GM23338 (cell line): ENCODE data around the gene WDR76. TPM values are rescaled to one million over a fixed set of nuclear protein-coding genes. Genes with fewer than 3 reads are reported as not detected.

ENCODE experiments used
- ATAC-seq: fragments of 200-7000 bp; cut with Tn5 transposase; 3 replicates; pipeline ENCODE4 v1.9.1; 2020
- DNase-seq: peaks from one replicate; pipeline ENCODE4 v3.0.0-alpha.2; 2015; ENCODE audit warnings: low spot score
- H2AFZ ChIP-seq: fragments of 200-600 bp; sonication (generic); 2 replicates; pipeline ENCODE4 v1.8.0; 2016; ENCODE audit warnings: antibody characterized with exemption, mild to moderate bottlenecking, moderate library complexity
- H3F3A ChIP-seq: fragments of 200-600 bp; sonication (generic); replicated peaks from 2 replicates; pipeline ENCODE4 v1.8.0; 2017; ENCODE audit warnings: antibody characterized with exemption, mixed run types, low read depth
- H3K27ac ChIP-seq: fragments of 200-600 bp; sonication (generic); 2 replicates; pipeline ENCODE4 v1.6.1; 2016; ENCODE audit warnings: low read depth
- H3K27me3 ChIP-seq: fragments of 200-600 bp; sonication (generic); 2 replicates; pipeline ENCODE4 v1.8.0; 2016; ENCODE audit warnings: mild to moderate bottlenecking, mixed run types, moderate library complexity; ENCODE audit not compliant: insufficient read depth
- H3K36me3 ChIP-seq: fragments of 200-600 bp; sonication (generic); 2 replicates; pipeline ENCODE4 v1.8.0; 2016; ENCODE audit warnings: mild to moderate bottlenecking; ENCODE audit not compliant: insufficient read depth
- H3K4me1 ChIP-seq: fragments of 200-600 bp; sonication (generic); 2 replicates; pipeline ENCODE4 v1.8.0; 2016; ENCODE audit warnings: mild to moderate bottlenecking, moderate library complexity; ENCODE audit not compliant: insufficient read depth
- H3K4me2 ChIP-seq: fragments of 200-600 bp; sonication (generic); 2 replicates; pipeline ENCODE4 v1.7.1; 2017; ENCODE audit warnings: mixed run types
- H3K4me3 ChIP-seq: fragments of 200-600 bp; sonication (generic); 2 replicates; pipeline ENCODE4 v1.6.1; 2016; ENCODE audit warnings: mixed run types
- H3K79me2 ChIP-seq: fragments of 200-600 bp; sonication (generic); replicated peaks from 2 replicates; pipeline ENCODE4 v1.8.0; 2017; ENCODE audit warnings: mild to moderate bottlenecking; ENCODE audit not compliant: insufficient read depth
- H3K9me2 ChIP-seq: fragments of 200-600 bp; sonication (generic); 2 replicates; pipeline ENCODE4 v1.8.0; 2017; ENCODE audit not compliant: insufficient read depth
- H4K20me1 ChIP-seq: fragments of 200-600 bp; sonication (generic); replicated peaks from 2 replicates; pipeline ENCODE4 v1.8.0; 2017; ENCODE audit warnings: mild to moderate bottlenecking; ENCODE audit not compliant: insufficient read depth
- H3K27ac Mint-ChIP-seq: 2 replicates; pipeline ENCODE4 v1.8.0; 2020; ENCODE audit warnings: inconsistent platforms, mild to moderate bottlenecking, moderate library complexity, mixed read lengths
- H3K27me3 Mint-ChIP-seq: 3 replicates; pipeline ENCODE4 v1.8.0; 2022; ENCODE audit warnings: low read depth, mild to moderate bottlenecking, moderate library complexity, mixed read lengths, inconsistent platforms; ENCODE audit not compliant: insufficient read depth, poor library complexity
- H3K36me3 Mint-ChIP-seq: 3 replicates; pipeline ENCODE4 v1.8.0; 2021; ENCODE audit warnings: low read depth, mild to moderate bottlenecking, inconsistent platforms, moderate library complexity, mixed read lengths
- H3K4me1 Mint-ChIP-seq: 3 replicates; pipeline ENCODE4 v1.8.0; 2020; ENCODE audit warnings: mild to moderate bottlenecking, inconsistent platforms, mixed read lengths
- H3K4me3 Mint-ChIP-seq: 3 replicates; pipeline ENCODE4 v1.8.0; 2021; ENCODE audit warnings: moderate library complexity, mild to moderate bottlenecking, inconsistent platforms, mixed read lengths
- H3K9me3 Mint-ChIP-seq: 3 replicates; pipeline ENCODE4 v1.8.0; 2020; ENCODE audit warnings: moderate library complexity, mild to moderate bottlenecking, inconsistent platforms, mixed read lengths
- EZH2 ChIP-seq: fragments of 200-600 bp; sonication (generic); IDR thresholded peaks from one replicate; pipeline ENCODE4 v1.8.0; 2017; ENCODE audit warnings: antibody characterized with exemption, mild to moderate bottlenecking, low read depth; ENCODE audit not compliant: unreplicated experiment
- EZH2phosphoT487 ChIP-seq: fragments of 200-600 bp; sonication (generic); IDR thresholded peaks from one replicate; pipeline ENCODE4 v1.8.1; 2018; ENCODE audit warnings: antibody characterized with exemption; ENCODE audit not compliant: unreplicated experiment
- JUNB ChIP-seq: IDR thresholded peaks from one replicate; pipeline ENCODE4 v1.6.1; 2016; ENCODE audit warnings: antibody characterized with exemption; ENCODE audit not compliant: unreplicated experiment
- POLR2AphosphoS5 ChIP-seq: IDR thresholded peaks from 2 replicates; pipeline ENCODE4 v1.6.1; 2016; ENCODE audit warnings: antibody characterized with exemption, low read depth
- STAT1 ChIP-seq: IDR thresholded peaks from one replicate; pipeline ENCODE4 v1.6.1; 2016; ENCODE audit warnings: antibody characterized with exemption; ENCODE audit not compliant: unreplicated experiment
- ZNF114 ChIP-seq: fragments of 250-450 bp; sonication (Bioruptor Pico); IDR thresholded peaks from 2 replicates; pipeline ENCODE4 v1.5.0; 2020; ENCODE audit warnings: mild to moderate bottlenecking, moderate library complexity
- ZNF331 ChIP-seq: fragments of 250-450 bp; sonication (Bioruptor Pico); IDR thresholded peaks from 2 replicates; pipeline ENCODE4 v1.5.0; 2020; ENCODE audit warnings: low read depth, mild to moderate bottlenecking, moderate library complexity
- polyA plus RNA-seq: library from polyadenylated mRNA; unstranded; fragments of >200 nt; fragmentation: Nextera tagmentation; extraction: Ambion mirVana; gene quantifications from 2 replicates; pipeline ENCODE4 v1.2.1, GENCODE V29; 2016
- total RNA-seq: library from RNA; depleted of rRNA; stranded (reverse); fragments of >200 nt; shearing (Covaris generic); gene quantifications from 2 replicates; pipeline ENCODE4 v1.2.3, GENCODE V29; 2014
- TF ChIP-seq, protein P1 (sequence below), 2 experiments: fragments of 200-600 bp in 1 of 2; sonication (generic) in 1 of 2; conservative IDR thresholded peaks; 2 replicates each; pipeline versions ENCODE4 v1.5.1 to v1.6.1; 2016 to 2017; ENCODE audit warnings: antibody characterized with exemption in 2 of 2, low read depth in 2 of 2, mild to moderate bottlenecking in 2 of 2, moderate library complexity in 1 of 2

WDR76 gene
- total and polyA plus RNA-seq, 2 experiments from 2014 or later: 9.7 to 17.8 TPM

DNA sequence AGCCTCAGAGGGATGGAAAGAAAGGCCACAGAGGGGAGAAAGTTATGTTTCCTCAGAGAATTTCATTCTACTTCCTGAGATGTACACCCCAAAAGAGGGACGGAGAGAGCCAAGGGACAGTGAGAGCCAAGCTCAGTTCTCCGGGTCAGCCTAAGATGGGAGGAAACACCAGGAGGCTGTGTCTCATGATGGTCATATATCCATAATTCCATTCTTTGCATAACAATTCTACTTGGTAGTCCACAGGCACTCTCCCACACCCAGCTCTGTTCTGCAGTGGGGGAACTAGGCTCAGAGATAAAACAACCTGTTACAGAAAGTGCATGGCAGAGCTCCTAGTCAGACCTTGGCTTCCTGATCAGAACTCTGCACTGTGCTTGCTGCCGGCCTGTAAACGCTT lies 54.4 kb downstream of the WDR76 start:
- H3K27me3 Mint-ChIP-seq: peaks cover 4% of the 10 kb centered on the region
- H3K4me1 Mint-ChIP-seq: peaks cover 17% of the 10 kb centered on the region
- no peak overlapping the region for H3K4me3 ChIP-seq
- H2AFZ ChIP-seq: no peak overlapping the region
- H3K27ac ChIP-seq: 0 out of 2 replicates have a peak overlapping the region, but pooled peaks have one; percentile 42
- no peaks in the 10 kb centered on the region; the same call in 1 of the 2 replicates for H3K36me3 ChIP-seq
- DNase-seq: no peak
- H4K20me1 ChIP-seq: no peaks in the 10 kb centered on the region
- no peaks in the 10 kb centered on the region for H3K79me2 ChIP-seq
- H3K9me2 ChIP-seq: no peaks in the 10 kb centered on the region
- no peaks in the 10 kb centered on the region for H3K27me3 ChIP-seq
- no peak overlapping the region for H3K4me3 Mint-ChIP-seq
- peaks cover 11% of the 10 kb centered on the region for H3K4me1 ChIP-seq
- peaks cover 22% of the 10 kb centered on the region for H3K36me3 Mint-ChIP-seq
- H3K9me3 Mint-ChIP-seq: no peaks in the 10 kb centered on the region
- 0 out of 2 replicates have a peak, but pooled peaks cover 3% of the 10 kb centered on the region for H3F3A ChIP-seq
- no peak overlapping the region for H3K4me2 ChIP-seq
- ATAC-seq: no peak; the same call in 2 of the 3 replicates
- H3K27ac Mint-ChIP-seq: peak overlapping the region; percentile 39
- TF ChIP-seq EZH2phosphoT487: no peak

DNA sequence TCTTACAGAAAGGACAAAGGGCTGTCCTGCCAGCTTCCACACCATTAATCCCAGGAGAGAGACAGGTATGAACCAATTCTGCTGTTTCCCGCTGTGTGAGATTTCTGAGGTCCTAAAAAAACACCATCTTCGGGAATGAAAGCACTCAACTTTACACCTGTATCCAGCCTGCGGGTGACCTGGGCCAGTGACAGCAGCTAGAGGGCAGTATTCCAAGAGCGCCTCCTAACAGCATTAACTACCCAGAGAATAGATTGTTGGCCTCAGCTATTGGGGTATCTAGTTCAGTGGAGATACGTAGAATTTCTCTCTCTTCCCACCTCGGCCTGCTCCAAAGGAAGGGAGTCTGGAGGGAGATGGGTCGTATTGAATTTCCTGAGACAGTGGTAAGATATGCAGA lies 55.1 kb downstream of the WDR76 start:
- no peaks in the 10 kb centered on the region for H3K27me3 ChIP-seq
- no peak overlapping the region for H2AFZ ChIP-seq
- H3K4me1 ChIP-seq: peaks cover 11% of the 10 kb centered on the region
- H3K27ac Mint-ChIP-seq: peak overlapping the region; percentile 39; the same call in 1 of the 2 replicates
- H3K4me1 Mint-ChIP-seq: peaks cover 17% of the 10 kb centered on the region
- H3F3A ChIP-seq: 0 out of 2 replicates have a peak, but pooled peaks cover 3% of the 10 kb centered on the region
- H3K4me2 ChIP-seq: no peak overlapping the region
- H3K36me3 ChIP-seq: no peaks in the 10 kb centered on the region
- no peak overlapping the region for H3K27ac ChIP-seq
- H3K79me2 ChIP-seq: no peaks in the 10 kb centered on the region
- ATAC-seq (peak; percentile 89), DNase-seq (peak; percentile 82)
- H3K4me3 ChIP-seq: no peak overlapping the region
- peaks cover 4% of the 10 kb centered on the region for H3K27me3 Mint-ChIP-seq
- no peaks in the 10 kb centered on the region for H4K20me1 ChIP-seq
- H3K9me3 Mint-ChIP-seq: no peaks in the 10 kb centered on the region
- H3K9me2 ChIP-seq: no peaks in the 10 kb centered on the region
- no peak for TF ChIP-seq STAT1
- TF ChIP-seq POLR2AphosphoS5: no peak
- TF ChIP-seq, protein P1, sequence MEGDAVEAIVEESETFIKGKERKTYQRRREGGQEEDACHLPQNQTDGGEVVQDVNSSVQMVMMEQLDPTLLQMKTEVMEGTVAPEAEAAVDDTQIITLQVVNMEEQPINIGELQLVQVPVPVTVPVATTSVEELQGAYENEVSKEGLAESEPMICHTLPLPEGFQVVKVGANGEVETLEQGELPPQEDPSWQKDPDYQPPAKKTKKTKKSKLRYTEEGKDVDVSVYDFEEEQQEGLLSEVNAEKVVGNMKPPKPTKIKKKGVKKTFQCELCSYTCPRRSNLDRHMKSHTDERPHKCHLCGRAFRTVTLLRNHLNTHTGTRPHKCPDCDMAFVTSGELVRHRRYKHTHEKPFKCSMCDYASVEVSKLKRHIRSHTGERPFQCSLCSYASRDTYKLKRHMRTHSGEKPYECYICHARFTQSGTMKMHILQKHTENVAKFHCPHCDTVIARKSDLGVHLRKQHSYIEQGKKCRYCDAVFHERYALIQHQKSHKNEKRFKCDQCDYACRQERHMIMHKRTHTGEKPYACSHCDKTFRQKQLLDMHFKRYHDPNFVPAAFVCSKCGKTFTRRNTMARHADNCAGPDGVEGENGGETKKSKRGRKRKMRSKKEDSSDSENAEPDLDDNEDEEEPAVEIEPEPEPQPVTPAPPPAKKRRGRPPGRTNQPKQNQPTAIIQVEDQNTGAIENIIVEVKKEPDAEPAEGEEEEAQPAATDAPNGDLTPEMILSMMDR (conservative IDR thresholded peaks at IDR 0.05; ENCODE audit: low read depth in 2 of 2): peak; percentile 85 to 96
- H3K4me3 Mint-ChIP-seq: no peak overlapping the region
- peaks cover 22% of the 10 kb centered on the region for H3K36me3 Mint-ChIP-seq

DNA sequence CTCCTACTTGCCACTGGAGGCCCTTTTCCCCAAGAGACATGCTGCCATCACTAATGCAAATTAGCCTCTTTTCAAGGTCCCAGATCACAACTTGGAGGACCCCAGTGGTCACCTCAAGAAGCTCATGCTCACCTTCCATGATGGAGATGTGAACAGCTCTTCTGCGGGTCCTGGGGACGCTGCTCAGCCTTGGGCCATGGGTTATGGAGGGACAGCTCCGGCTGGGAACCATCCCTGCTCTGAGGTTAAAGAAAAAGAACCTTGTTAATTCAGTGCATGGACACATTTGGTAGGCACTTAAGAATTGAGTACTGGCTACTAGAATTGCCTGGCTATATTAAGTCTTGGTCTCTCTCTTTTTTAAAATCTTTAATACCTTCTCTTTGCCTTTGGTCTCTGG lies 56.8 kb downstream of the WDR76 start:
- H3K79me2 ChIP-seq: no peaks in the 10 kb centered on the region
- H4K20me1 ChIP-seq: no peaks in the 10 kb centered on the region
- H3F3A ChIP-seq: 0 out of 2 replicates have a peak, but pooled peaks cover 3% of the 10 kb centered on the region
- no peaks in the 10 kb centered on the region for H3K27me3 ChIP-seq
- H3K36me3 ChIP-seq: no peaks in the 10 kb centered on the region
- H3K9me3 Mint-ChIP-seq: no peaks in the 10 kb centered on the region
- no peaks in the 10 kb centered on the region for H3K9me2 ChIP-seq
- no peak overlapping the region for H3K27ac ChIP-seq
- no peak overlapping the region for H3K27ac Mint-ChIP-seq
- peaks cover 19% of the 10 kb centered on the region for H3K36me3 Mint-ChIP-seq
- H3K4me1 Mint-ChIP-seq: peaks cover 17% of the 10 kb centered on the region
- DNase-seq (no peak), ATAC-seq (no peak)
- H3K4me3 Mint-ChIP-seq: no peak overlapping the region
- peaks cover 11% of the 10 kb centered on the region for H3K4me1 ChIP-seq
- H3K4me3 ChIP-seq: no peak overlapping the region
- H2AFZ ChIP-seq: no peak overlapping the region
- no peak overlapping the region for H3K4me2 ChIP-seq
- peaks cover 4% of the 10 kb centered on the region for H3K27me3 Mint-ChIP-seq
- TF ChIP-seq ZNF114 (CRISPR knock-in tag) (no peak), EZH2 (no peak), JUNB (no peak), EZH2phosphoT487 (no peak), ZNF331 (CRISPR knock-in tag) (no peak), POLR2AphosphoS5 (no peak)
- TF ChIP-seq, protein P1 (conservative IDR thresholded peaks at IDR 0.05; ENCODE audit: low read depth in 2 of 2): no peak
